DOHH2 (cell line): ENCODE results near the gene FREM2.

ENCODE experiments used
- H3F3A ChIP-seq: fragments of 200-600 bp; sonication (generic), shearing (Covaris generic); 2 replicates; pipeline ENCODE4 v1.6.0; 2016; ENCODE audit warnings: antibody characterized with exemption, mild to moderate bottlenecking; ENCODE audit not compliant: control insufficient read depth, insufficient read depth
- H3K27ac ChIP-seq: fragments of 200-600 bp; sonication (generic); 2 replicates; pipeline ENCODE4 v1.5.1; 2014; ENCODE audit warnings: low read depth, mild to moderate bottlenecking, low read length, moderate library complexity
- H3K27me3 ChIP-seq: fragments of 200-600 bp; sonication (generic); 2 replicates; pipeline ENCODE4 v1.6.1; 2014; ENCODE audit warnings: mild to moderate bottlenecking, low read length, mixed read lengths; ENCODE audit not compliant: control insufficient read depth
- H3K36me3 ChIP-seq: fragments of 200-600 bp; sonication (generic); 2 replicates; pipeline ENCODE4 v1.6.1; 2014; ENCODE audit warnings: mild to moderate bottlenecking, low read length, moderate library complexity, mixed read lengths; ENCODE audit not compliant: control insufficient read depth
- H3K4me1 ChIP-seq: fragments of 200-600 bp; sonication (generic); 2 replicates; pipeline ENCODE4 v1.6.1; 2014; ENCODE audit warnings: mild to moderate bottlenecking, low read length, mixed read lengths; ENCODE audit not compliant: control insufficient read depth
- H3K4me2 ChIP-seq: fragments of 200-600 bp; sonication (generic); 2 replicates; pipeline ENCODE4 v1.6.0; 2014; ENCODE audit warnings: mild to moderate bottlenecking, low read length, moderate library complexity
- H3K4me3 ChIP-seq: fragments of 200-600 bp; sonication (generic); 2 replicates; pipeline ENCODE4 v1.5.1; 2014; ENCODE audit warnings: mild to moderate bottlenecking, low read length, mixed read lengths
- H3K79me2 ChIP-seq: fragments of 200-600 bp; sonication (generic); 2 replicates; pipeline ENCODE4 v1.6.1; 2014; ENCODE audit warnings: mild to moderate bottlenecking, low read length, mixed read lengths; ENCODE audit not compliant: control insufficient read depth
- H3K9me2 ChIP-seq: fragments of 200-600 bp; sonication (generic); replicated peaks from 2 replicates; pipeline ENCODE4 v1.6.1; 2014; ENCODE audit warnings: mild to moderate bottlenecking, low read length, mixed read lengths; ENCODE audit not compliant: control insufficient read depth
- H3K9me3 ChIP-seq: fragments of 200-600 bp; sonication (generic); 2 replicates; pipeline ENCODE4 v1.6.1; 2014; ENCODE audit warnings: antibody characterized with exemption, low read length, mixed read lengths; ENCODE audit not compliant: control insufficient read depth, insufficient read depth
- H4K20me1 ChIP-seq: fragments of 200-600 bp; sonication (generic); 2 replicates; pipeline ENCODE4 v1.6.0; 2014; ENCODE audit warnings: low read depth, mild to moderate bottlenecking, antibody characterized with exemption, low read length, moderate library complexity; ENCODE audit not compliant: control insufficient read depth, insufficient read depth
- EZH2phosphoT487 ChIP-seq: fragments of 200-600 bp; sonication (generic); IDR thresholded peaks from 2 replicates; pipeline ENCODE4 v1.6.1; 2017; ENCODE audit warnings: borderline replicate concordance, mild to moderate bottlenecking, antibody characterized with exemption, low read length, moderate library complexity, mixed read lengths
- TF ChIP-seq, protein P1 (sequence below): fragments of 200-600 bp; sonication (generic); IDR thresholded peaks from one replicate; pipeline ENCODE4 v1.5.1; 2014; ENCODE audit warnings: antibody characterized with exemption, mild to moderate bottlenecking, low read depth, low read length; ENCODE audit not compliant: poor library complexity, severe bottlenecking

FREM2 gene

DNA sequence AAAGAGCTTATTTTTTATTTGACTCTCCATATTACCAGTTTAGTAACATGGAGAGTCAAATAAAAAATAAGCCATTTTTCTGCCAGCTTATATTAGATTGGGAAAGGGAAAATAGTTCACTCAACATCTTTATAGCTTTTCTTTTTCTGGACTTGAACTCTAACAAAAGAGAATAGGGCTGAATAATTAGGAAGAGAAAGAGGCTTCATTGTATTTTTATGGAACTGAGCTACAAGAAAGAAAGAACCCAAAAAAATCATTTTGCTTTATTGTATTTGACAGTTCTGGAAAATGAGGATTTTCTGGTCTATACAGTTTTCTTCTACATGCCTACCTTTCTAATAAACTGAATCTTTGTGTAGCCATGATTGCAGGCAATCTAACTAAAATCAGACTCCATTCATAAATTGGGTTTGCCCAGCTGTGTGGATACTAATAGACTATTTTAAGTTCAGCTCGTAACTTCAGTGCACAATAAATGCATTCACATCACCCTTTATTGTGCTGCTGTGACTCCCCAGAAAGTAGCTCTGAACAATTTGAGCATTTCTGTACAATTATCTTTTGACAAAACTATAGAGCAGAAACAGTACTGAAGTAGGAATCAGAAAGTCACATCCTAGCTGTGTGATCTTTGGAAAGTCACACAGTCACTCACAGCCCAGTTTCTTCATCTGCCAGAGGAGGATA lies 188.5 kb downstream of the FREM2 start:
- Histone ChIP-seq H3K27me3 (peaks cover 15% of the 10 kb centered on the region), H3K36me3 (no peaks in the 10 kb centered on the region), H3K27ac (no peak overlapping the region), H3K9me2 (no peaks in the 10 kb centered on the region), H3K79me2 (no peaks in the 10 kb centered on the region), H4K20me1 (no peaks in the 10 kb centered on the region), H3F3A (no peaks in the 10 kb centered on the region), H3K4me1 (no peaks in the 10 kb centered on the region), H3K9me3 (no peaks in the 10 kb centered on the region), H3K4me3 (no peak overlapping the region), H3K4me2 (no peak overlapping the region)
- TF ChIP-seq, protein P1, sequence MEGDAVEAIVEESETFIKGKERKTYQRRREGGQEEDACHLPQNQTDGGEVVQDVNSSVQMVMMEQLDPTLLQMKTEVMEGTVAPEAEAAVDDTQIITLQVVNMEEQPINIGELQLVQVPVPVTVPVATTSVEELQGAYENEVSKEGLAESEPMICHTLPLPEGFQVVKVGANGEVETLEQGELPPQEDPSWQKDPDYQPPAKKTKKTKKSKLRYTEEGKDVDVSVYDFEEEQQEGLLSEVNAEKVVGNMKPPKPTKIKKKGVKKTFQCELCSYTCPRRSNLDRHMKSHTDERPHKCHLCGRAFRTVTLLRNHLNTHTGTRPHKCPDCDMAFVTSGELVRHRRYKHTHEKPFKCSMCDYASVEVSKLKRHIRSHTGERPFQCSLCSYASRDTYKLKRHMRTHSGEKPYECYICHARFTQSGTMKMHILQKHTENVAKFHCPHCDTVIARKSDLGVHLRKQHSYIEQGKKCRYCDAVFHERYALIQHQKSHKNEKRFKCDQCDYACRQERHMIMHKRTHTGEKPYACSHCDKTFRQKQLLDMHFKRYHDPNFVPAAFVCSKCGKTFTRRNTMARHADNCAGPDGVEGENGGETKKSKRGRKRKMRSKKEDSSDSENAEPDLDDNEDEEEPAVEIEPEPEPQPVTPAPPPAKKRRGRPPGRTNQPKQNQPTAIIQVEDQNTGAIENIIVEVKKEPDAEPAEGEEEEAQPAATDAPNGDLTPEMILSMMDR = no peak
- TF ChIP-seq EZH2phosphoT487 = no peak

DNA sequence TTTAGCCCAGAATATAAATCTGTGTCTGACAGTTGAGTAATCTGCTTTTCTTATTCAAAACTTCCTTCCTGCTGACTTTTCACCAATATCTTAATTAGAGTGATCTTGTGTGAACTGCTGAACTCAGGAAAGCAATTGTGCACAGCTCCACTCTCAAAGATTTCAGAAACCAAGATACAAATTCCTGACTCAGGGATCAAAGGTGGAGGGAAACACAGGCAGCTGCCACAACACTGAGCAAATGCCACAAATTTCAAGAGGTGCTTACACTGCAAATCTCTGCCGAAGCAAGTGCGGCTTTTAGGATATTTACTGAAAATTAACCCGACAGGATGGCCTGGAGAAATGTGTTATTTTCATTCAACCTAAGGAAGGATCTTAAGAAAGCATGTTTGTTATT lies 192.4 kb downstream of the FREM2 start:
- H3K27me3 ChIP-seq = peaks cover 3% of the 10 kb centered on the region; the same call in 1 of the 2 replicates
- H3K4me3 ChIP-seq = no peak overlapping the region
- H3K36me3 ChIP-seq = no peaks in the 10 kb centered on the region
- H3K9me3 ChIP-seq = no peaks in the 10 kb centered on the region
- H4K20me1 ChIP-seq = no peaks in the 10 kb centered on the region
- no peaks in the 10 kb centered on the region for H3F3A ChIP-seq
- H3K79me2 ChIP-seq = no peaks in the 10 kb centered on the region
- no peaks in the 10 kb centered on the region for H3K4me1 ChIP-seq
- no peak overlapping the region for H3K4me2 ChIP-seq
- H3K9me2 ChIP-seq = no peaks in the 10 kb centered on the region
- TF ChIP-seq EZH2phosphoT487 = no peak
- TF ChIP-seq, protein P1 = no peak
- H3K27ac ChIP-seq = no peak overlapping the region

DNA sequence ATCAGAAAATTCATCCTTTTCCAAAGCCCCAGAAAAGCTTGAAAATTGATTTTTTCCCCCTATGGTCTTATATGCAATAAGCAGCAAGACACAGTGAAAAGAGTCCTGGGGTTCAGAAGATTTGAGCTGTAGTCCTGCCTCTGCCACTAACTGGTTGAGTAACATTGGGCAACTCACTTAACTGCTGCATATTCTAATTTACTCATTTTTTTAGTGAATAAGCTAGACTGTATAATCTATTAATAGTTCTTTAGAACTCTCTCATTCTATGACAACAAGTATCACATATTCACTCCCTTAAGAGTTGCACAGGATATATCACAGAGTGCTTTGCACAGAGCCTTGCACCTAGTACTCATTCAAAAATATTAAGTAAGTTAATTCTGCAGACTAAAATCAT lies 192.9 kb downstream of the FREM2 start:
- Histone ChIP-seq H3K79me2 (no peaks in the 10 kb centered on the region), H3K4me2 (no peak overlapping the region), H3K9me3 (no peaks in the 10 kb centered on the region), H3K4me1 (no peaks in the 10 kb centered on the region), H3K27me3 (no peaks in the 10 kb centered on the region), H3K4me3 (no peak overlapping the region), H3F3A (no peaks in the 10 kb centered on the region), H4K20me1 (no peaks in the 10 kb centered on the region), H3K27ac (no peak overlapping the region), H3K36me3 (no peaks in the 10 kb centered on the region), H3K9me2 (no peaks in the 10 kb centered on the region)
- TF ChIP-seq, protein P1 = no peak
- no peak for TF ChIP-seq EZH2phosphoT487
